Temporal lobe (tissue), 2 donors: ENCODE results near the gene AQP3. TPM values are rescaled to one million over a fixed set of nuclear protein-coding genes. Genes with fewer than 3 reads are reported as not detected.

Experiments used
- small RNA-seq: library from RNA; depleted of rRNA; stranded (forward); fragments of <200 nt; gene quantifications from one replicate; pipeline ENCODE3, GENCODE V24; 2014; ENCODE audit warnings: low replicate concordance
- total RNA-seq: library from RNA; depleted of rRNA; stranded (reverse); fragments of >200 nt; gene quantifications from one replicate; pipeline ENCODE4 v1.2.3, GENCODE V29; 2014

AQP3 gene
- total RNA-seq, 1 donor from 2014 or later: under 0.01 TPM

Small RNAs within 50 kb of the gene (small RNA-seq; reads per million reads assigned to genes)
- gene AL356218.2: not detected
- gene MIR6851: not detected

Other genes with a start within 250 kb of the AQP3 start
- gene SPINK4, start 207.4 kb downstream of the AQP3 start, total RNA-seq: not detected
- 36.6 TPM for gene BAG1, start 182.9 kb downstream of the AQP3 start, total RNA-seq
- 85.6 TPM for gene CHMP5, start 182.5 kb downstream of the AQP3 start, total RNA-seq
- 18.4 TPM for gene NFX1, start 157.1 kb downstream of the AQP3 start, total RNA-seq
- not detected for gene AQP7, start 45.0 kb downstream of the AQP3 start, total RNA-seq
- 11.3 TPM for gene NOL6, start 26.3 kb upstream of the AQP3 start, total RNA-seq
- 0.25 TPM for gene ANKRD18B, start 76.7 kb upstream of the AQP3 start, total RNA-seq